ENCODE data around the gene FNDC3B. TPM values are rescaled to one million over a fixed set of nuclear protein-coding genes. Genes with fewer than 3 reads are reported as not detected.

FNDC3B gene
- total and polyA plus RNA-seq, 2 donors (not counting 1 experiment from before 2014, with no cell fraction given), result 1.2 to 9.2 TPM

DNA sequence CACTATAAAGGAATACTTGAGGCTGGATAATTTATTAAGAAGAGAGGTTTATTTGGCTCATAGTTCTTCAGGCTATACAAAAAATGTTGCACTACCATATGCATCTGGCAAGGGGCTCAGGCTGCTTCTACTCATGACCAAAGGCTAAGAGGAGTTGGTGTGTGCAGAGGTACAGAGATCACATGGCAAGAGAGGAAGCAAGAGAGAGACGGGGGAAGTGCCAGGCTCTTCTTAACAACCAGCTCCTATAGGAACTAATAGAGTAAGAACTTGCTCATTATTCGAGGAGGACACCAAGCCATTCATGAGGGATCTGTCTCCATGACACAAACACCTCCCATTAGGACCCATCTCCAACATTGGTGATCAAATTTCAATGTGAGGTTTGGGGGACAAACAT lies 6.0 kb upstream of the FNDC3B start:
- Mint-ChIP-seq H3K9me3 (ENCODE audit: insufficient read depth) (no peaks in the 10 kb centered on the region), H3K27me3 (peaks cover 38% of the 10 kb centered on the region), H3K27ac (no peak overlapping the region), H3K4me1 (no peaks in the 10 kb centered on the region), H3K4me3 (no peak overlapping the region)
- Histone ChIP-seq H3K4me2 (replicated peaks; ENCODE audit: low read depth, low read length, poor library complexity, severe bottlenecking) (no peak overlapping the region), H3K27ac (ENCODE audit: low read length in 2 of 2) (no peak overlapping the region), H3K27me3 (replicated peaks in 1 of 4; ENCODE audit: control extremely low read depth in 1 of 4, control insufficient read depth in 3 of 4, insufficient read depth in 4 of 4, low read length in 3 of 4) (peaks cover 0 to 14% (median 8%) of the 10 kb centered on the region in 4 experiments), H3K79me2 (ENCODE audit: control insufficient read depth, insufficient read depth, low read length) (no peaks in the 10 kb centered on the region), H3K4me3 (ENCODE audit: control extremely low read depth in 1 of 5, extremely low read depth in 1 of 5, insufficient read depth in 1 of 5, low read depth in 2 of 5, low read length in 4 of 5) (no peak overlapping the region), H3K36me3 (replicated peaks in 1 of 2; ENCODE audit: control extremely low read depth in 1 of 2, control insufficient read depth in 1 of 2, extremely low read depth in 1 of 2, insufficient read depth in 2 of 2, low read length in 1 of 2) (no peaks in the 10 kb centered on the region), H3K4me1 (ENCODE audit: control insufficient read depth in 2 of 2, insufficient read depth in 2 of 2, low read length in 2 of 2) (no peaks in the 10 kb centered on the region), H4K20me1 (ENCODE audit: control insufficient read depth, insufficient read depth, low read length, poor library complexity, severe bottlenecking) (no peaks in the 10 kb centered on the region), H3K9ac (ENCODE audit: low read length) (no peak overlapping the region), H3K9me3 (ENCODE audit: control extremely low read depth in 1 of 3, control insufficient read depth in 2 of 3, insufficient read depth in 1 of 3, low read length in 2 of 3) (peaks cover 0 to 4% (median 0%) of the 10 kb centered on the region in 3 donors), H2AFZ (ENCODE audit: insufficient read depth, low read depth, low read length, poor library complexity, severe bottlenecking) (no peak overlapping the region)
- ATAC-seq (ENCODE audit: low read depth), result no peak
- intact Hi-C loops (cut with micrococcal nuclease), result no loop called here
- CTCF ChIA-PET, result no interaction called here
- no peak for DNase-seq
- POLR2A ChIA-PET, result no interaction called here
- no CpG with 5 or more reads among the region's 2 CpGs for WGBS (ENCODE audit: insufficient coverage)
- TF ChIP-seq EZH2 (IDR thresholded peaks at IDR 0.05; ENCODE audit: borderline replicate concordance, insufficient read depth, low read depth, low read length, poor library complexity, severe bottlenecking), result no peak

GRCh38 chr3:172034786-172035685 lies 4.3 kb upstream of the FNDC3B start:
- ChIA-PET CTCF (interaction anchor here (0.5 to 2.8 kb wide), 6 partner anchors 12 to 1737 kb away, joined by 3 to 14 read pairs (median 4); no protein-coding TSS in a partner anchor), POLR2A (no interaction called here)
- H3K27me3 Mint-ChIP-seq, result peaks cover 41% of the 10 kb centered on the region
- Histone ChIP-seq H3K4me1 (ENCODE audit: control insufficient read depth in 2 of 2, insufficient read depth in 2 of 2, low read length in 2 of 2) (peaks cover 5 to 6% of the 10 kb centered on the region in 2 donors), H3K9ac (ENCODE audit: low read length) (no peak overlapping the region), H3K4me3 (ENCODE audit: control extremely low read depth in 1 of 5, extremely low read depth in 1 of 5, insufficient read depth in 1 of 5, low read depth in 2 of 5, low read length in 4 of 5) (no peak overlapping the region), H2AFZ (ENCODE audit: insufficient read depth, low read depth, low read length, poor library complexity, severe bottlenecking) (no peak overlapping the region), H3K27me3 (replicated peaks in 1 of 4; ENCODE audit: control extremely low read depth in 1 of 4, control insufficient read depth in 3 of 4, insufficient read depth in 4 of 4, low read length in 3 of 4) (peaks cover 0 to 18% (median 8%) of the 10 kb centered on the region in 4 experiments), H3K9me3 (ENCODE audit: control extremely low read depth in 1 of 3, control insufficient read depth in 2 of 3, insufficient read depth in 1 of 3, low read length in 2 of 3) (peaks cover 0 to 4% (median 0%) of the 10 kb centered on the region in 3 donors), H3K4me2 (replicated peaks; ENCODE audit: low read depth, low read length, poor library complexity, severe bottlenecking) (no peak overlapping the region), H3K36me3 (replicated peaks in 1 of 2; ENCODE audit: control extremely low read depth in 1 of 2, control insufficient read depth in 1 of 2, extremely low read depth in 1 of 2, insufficient read depth in 2 of 2, low read length in 1 of 2) (no peaks in the 10 kb centered on the region), H4K20me1 (ENCODE audit: control insufficient read depth, insufficient read depth, low read length, poor library complexity, severe bottlenecking) (no peaks in the 10 kb centered on the region), H3K27ac (ENCODE audit: low read length in 2 of 2) (no peak overlapping the region), H3K79me2 (ENCODE audit: control insufficient read depth, insufficient read depth, low read length) (no peaks in the 10 kb centered on the region)
- H3K4me3 Mint-ChIP-seq, result no peak overlapping the region
- ATAC-seq (ENCODE audit: low read depth) (no peak), DNase-seq (peak; percentile 53)
- WGBS (ENCODE audit: insufficient coverage), result 88% methylated on average over 5 of the region's 9 CpGs
- H3K9me3 Mint-ChIP-seq (ENCODE audit: insufficient read depth), result no peaks in the 10 kb centered on the region
- no peak overlapping the region for H3K27ac Mint-ChIP-seq
- intact Hi-C loops (cut with micrococcal nuclease), result no loop called here
- TF ChIP-seq EZH2 (IDR thresholded peaks at IDR 0.05; ENCODE audit: borderline replicate concordance, insufficient read depth, low read depth, low read length, poor library complexity, severe bottlenecking) (no peak), CTCF (IDR thresholded peaks at IDR 0.05) (peak; percentile 67)
- H3K4me1 Mint-ChIP-seq, result peaks cover 6% of the 10 kb centered on the region

Measured in B cell (primary cell).